ENCODE data around the gene SELENOK. TPM values are rescaled to one million over a fixed set of nuclear protein-coding genes. Genes with fewer than 3 reads are reported as not detected.

SELENOK gene
- total and polyA plus RNA-seq, 2 of the 13 experiments (the other 11 are each of a cell fraction or from before 2014, with no cell fraction given): 67.0 to 81.0 TPM

DNA sequence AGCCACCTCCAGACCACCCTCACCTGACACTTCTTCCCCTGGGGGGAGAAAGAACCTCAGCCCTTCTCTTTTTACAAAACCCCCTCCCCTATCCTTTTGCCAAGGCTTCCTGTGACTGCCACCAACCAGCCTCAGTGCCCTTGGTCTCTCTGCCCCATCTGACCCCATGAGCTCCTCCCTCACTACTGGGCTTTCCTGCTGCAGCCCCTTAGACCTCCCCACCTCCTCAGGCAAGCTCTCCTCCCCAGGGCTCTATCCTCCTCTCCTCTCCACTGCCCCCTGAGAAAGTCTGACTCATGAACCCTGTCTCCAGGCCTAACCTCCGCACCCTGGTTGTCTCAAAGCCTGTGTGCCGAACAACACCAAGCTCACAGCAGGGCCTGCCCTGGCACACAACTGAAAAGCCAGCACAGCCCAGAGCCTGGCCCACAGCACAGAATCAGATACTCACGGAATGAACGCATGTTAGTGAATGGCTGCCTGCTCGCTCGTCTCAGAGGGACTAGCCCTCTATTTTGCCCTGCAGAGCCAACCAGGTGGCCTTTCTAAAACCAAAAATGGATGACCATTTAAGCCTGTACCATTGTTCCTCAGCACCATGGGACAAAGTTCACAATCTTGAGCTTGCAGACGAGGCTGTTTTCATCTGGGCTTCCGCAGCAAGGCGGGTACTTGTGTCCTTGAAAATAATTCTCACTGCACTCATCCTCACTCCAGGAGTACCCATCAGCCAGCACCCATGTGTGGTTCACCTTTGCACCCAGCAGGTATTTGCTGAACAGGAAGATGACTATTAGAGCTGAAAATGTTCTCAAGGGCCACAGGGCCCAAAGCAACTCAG, 47.2 kb downstream of the SELENOK start (continued):
- peak; percentile 47 for TF ChIP-seq PCBP2 (optimal IDR thresholded peaks at IDR 0.05; ENCODE audit: low read depth, low read length, poor library complexity, severe bottlenecking)
- no peak for TF ChIP-seq ZNF672 (CRISPR knock-in tag; IDR thresholded peaks at IDR 0.05)
- no peak for TF ChIP-seq SRF (IDR thresholded peaks at IDR 0.05; ENCODE audit: low read depth, low read length)
- TF ChIP-seq ZNF749 (CRISPR knock-in tag; IDR thresholded peaks at IDR 0.05; ENCODE audit: borderline replicate concordance): peak; percentile 78
- TF ChIP-seq, protein P1, sequence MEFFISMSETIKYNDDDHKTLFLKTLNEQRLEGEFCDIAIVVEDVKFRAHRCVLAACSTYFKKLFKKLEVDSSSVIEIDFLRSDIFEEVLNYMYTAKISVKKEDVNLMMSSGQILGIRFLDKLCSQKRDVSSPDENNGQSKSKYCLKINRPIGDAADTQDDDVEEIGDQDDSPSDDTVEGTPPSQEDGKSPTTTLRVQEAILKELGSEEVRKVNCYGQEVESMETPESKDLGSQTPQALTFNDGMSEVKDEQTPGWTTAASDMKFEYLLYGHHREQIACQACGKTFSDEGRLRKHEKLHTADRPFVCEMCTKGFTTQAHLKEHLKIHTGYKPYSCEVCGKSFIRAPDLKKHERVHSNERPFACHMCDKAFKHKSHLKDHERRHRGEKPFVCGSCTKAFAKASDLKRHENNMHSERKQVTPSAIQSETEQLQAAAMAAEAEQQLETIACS (CRISPR knock-in tag; IDR thresholded peaks at IDR 0.05): no peak
- TF ChIP-seq CAMTA2 (CRISPR knock-in tag; IDR thresholded peaks at IDR 0.05; ENCODE audit: borderline replicate concordance): 0 out of 2 replicates have a peak, but pooled peaks have one; percentile 57
- 0 out of 4 replicates have a peak, but pooled peaks of 1 of the 2 experiments have one; percentile 47 for TF ChIP-seq POLR2A (IDR thresholded peaks at IDR 0.05; ENCODE audit: insufficient read depth in 1 of 2, low read depth in 2 of 2, low read length in 2 of 2)
- TF ChIP-seq, protein P2, sequence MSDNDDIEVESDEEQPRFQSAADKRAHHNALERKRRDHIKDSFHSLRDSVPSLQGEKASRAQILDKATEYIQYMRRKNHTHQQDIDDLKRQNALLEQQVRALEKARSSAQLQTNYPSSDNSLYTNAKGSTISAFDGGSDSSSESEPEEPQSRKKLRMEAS (IDR thresholded peaks at IDR 0.05): peak; percentile 53
- no peak for TF ChIP-seq ZSCAN29 (CRISPR knock-in tag; conservative IDR thresholded peaks at IDR 0.05)
- no peak for TF ChIP-seq ZNF451 (CRISPR knock-in tag; IDR thresholded peaks at IDR 0.05)
- TF ChIP-seq, protein P3, sequence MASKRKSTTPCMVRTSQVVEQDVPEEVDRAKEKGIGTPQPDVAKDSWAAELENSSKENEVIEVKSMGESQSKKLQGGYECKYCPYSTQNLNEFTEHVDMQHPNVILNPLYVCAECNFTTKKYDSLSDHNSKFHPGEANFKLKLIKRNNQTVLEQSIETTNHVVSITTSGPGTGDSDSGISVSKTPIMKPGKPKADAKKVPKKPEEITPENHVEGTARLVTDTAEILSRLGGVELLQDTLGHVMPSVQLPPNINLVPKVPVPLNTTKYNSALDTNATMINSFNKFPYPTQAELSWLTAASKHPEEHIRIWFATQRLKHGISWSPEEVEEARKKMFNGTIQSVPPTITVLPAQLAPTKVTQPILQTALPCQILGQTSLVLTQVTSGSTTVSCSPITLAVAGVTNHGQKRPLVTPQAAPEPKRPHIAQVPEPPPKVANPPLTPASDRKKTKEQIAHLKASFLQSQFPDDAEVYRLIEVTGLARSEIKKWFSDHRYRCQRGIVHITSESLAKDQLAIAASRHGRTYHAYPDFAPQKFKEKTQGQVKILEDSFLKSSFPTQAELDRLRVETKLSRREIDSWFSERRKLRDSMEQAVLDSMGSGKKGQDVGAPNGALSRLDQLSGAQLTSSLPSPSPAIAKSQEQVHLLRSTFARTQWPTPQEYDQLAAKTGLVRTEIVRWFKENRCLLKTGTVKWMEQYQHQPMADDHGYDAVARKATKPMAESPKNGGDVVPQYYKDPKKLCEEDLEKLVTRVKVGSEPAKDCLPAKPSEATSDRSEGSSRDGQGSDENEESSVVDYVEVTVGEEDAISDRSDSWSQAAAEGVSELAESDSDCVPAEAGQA (IDR thresholded peaks at IDR 0.05; ENCODE audit: low read depth): no peak
- TF ChIP-seq, protein P3 (CRISPR knock-in tag; IDR thresholded peaks at IDR 0.05; ENCODE audit: borderline replicate concordance): no peak
- TF ChIP-seq, protein P4, sequence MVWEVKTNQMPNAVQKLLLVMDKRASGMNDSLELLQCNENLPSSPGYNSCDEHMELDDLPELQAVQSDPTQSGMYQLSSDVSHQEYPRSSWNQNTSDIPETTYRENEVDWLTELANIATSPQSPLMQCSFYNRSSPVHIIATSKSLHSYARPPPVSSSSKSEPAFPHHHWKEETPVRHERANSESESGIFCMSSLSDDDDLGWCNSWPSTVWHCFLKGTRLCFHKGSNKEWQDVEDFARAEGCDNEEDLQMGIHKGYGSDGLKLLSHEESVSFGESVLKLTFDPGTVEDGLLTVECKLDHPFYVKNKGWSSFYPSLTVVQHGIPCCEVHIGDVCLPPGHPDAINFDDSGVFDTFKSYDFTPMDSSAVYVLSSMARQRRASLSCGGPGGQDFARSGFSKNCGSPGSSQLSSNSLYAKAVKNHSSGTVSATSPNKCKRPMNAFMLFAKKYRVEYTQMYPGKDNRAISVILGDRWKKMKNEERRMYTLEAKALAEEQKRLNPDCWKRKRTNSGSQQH (CRISPR knock-in tag; IDR thresholded peaks at IDR 0.05; ENCODE audit: low read depth): no peak
- TF ChIP-seq GZF1 (CRISPR knock-in tag; IDR thresholded peaks at IDR 0.05): 0 out of 2 replicates have a peak, but pooled peaks have one; percentile 46
- TF ChIP-seq RXRB (CRISPR knock-in tag; IDR thresholded peaks at IDR 0.05; ENCODE audit: borderline replicate concordance): 0 out of 2 replicates have a peak, but pooled peaks have one; percentile 8
- no peak for TF ChIP-seq PRMT3 (CRISPR knock-in tag; IDR thresholded peaks at IDR 0.05; ENCODE audit: borderline replicate concordance, low read depth)
- TF ChIP-seq, protein P5, sequence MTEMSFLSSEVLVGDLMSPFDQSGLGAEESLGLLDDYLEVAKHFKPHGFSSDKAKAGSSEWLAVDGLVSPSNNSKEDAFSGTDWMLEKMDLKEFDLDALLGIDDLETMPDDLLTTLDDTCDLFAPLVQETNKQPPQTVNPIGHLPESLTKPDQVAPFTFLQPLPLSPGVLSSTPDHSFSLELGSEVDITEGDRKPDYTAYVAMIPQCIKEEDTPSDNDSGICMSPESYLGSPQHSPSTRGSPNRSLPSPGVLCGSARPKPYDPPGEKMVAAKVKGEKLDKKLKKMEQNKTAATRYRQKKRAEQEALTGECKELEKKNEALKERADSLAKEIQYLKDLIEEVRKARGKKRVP (CRISPR knock-in tag; IDR thresholded peaks at IDR 0.05): 0 out of 4 replicates have a peak, but pooled peaks of 1 of the 2 experiments have one; percentile 23
- peak; percentile 68; the same call in 1 of the 2 replicates for TF ChIP-seq TAF1 (CRISPR knock-in tag; IDR thresholded peaks at IDR 0.05)
- TF ChIP-seq ISL2 (CRISPR knock-in tag; IDR thresholded peaks at IDR 0.05): peak; percentile 59; the same call in 1 of the 2 replicates
